Parathyroid adenoma (tissue), 2 donors: ENCODE data around the gene RTKN2.

Experiments used
- H2AFZ ChIP-seq: fragments of 300-600 bp; sonication (generic); one replicate; pipeline ENCODE4 v1.7.0; 2017; ENCODE audit warnings: antibody characterized with exemption, mild to moderate bottlenecking
- H3K27ac ChIP-seq: fragments of 300-600 bp; sonication (generic); one replicate; pipeline ENCODE4 v1.7.0; 2017
- H3K27me3 ChIP-seq: fragments of 300-600 bp; sonication (generic); one replicate; pipeline ENCODE4 v1.7.0; 2017; ENCODE audit warnings: low read length; ENCODE audit not compliant: control insufficient read depth, insufficient read depth
- H3K36me3 ChIP-seq: fragments of 300-600 bp; sonication (generic); one replicate; pipeline ENCODE4 v1.7.0; 2017; ENCODE audit warnings: low read length; ENCODE audit not compliant: control insufficient read depth, insufficient read depth
- H3K4me1 ChIP-seq: fragments of 300-600 bp; sonication (generic); one replicate; pipeline ENCODE4 v1.7.0; 2017; ENCODE audit warnings: control low read depth
- H3K4me2 ChIP-seq: fragments of 300-600 bp; sonication (generic); one replicate; pipeline ENCODE4 v1.7.0; 2017; ENCODE audit warnings: low read length
- H3K4me3 ChIP-seq: fragments of 300-600 bp; sonication (generic); one replicate; pipeline ENCODE4 v1.7.0; 2017; ENCODE audit warnings: low read depth, low read length
- H3K79me2 ChIP-seq: fragments of 300-600 bp; sonication (generic); one replicate; pipeline ENCODE4 v1.7.0; 2017; ENCODE audit warnings: control low read depth
- H3K9ac ChIP-seq: fragments of 300-600 bp; sonication (generic); one replicate; pipeline ENCODE4 v1.7.0; 2017; ENCODE audit warnings: mild to moderate bottlenecking
- H3K9me3 ChIP-seq: fragments of 300-600 bp; sonication (generic); one replicate; pipeline ENCODE4 v1.7.0; 2017; ENCODE audit warnings: low read length; ENCODE audit not compliant: control insufficient read depth
- CTCF ChIP-seq: fragments of 300-600 bp; sonication (generic); IDR thresholded peaks from one replicate; pipeline ENCODE4 v1.7.0; 2017; ENCODE audit warnings: antibody characterized with exemption, mild to moderate bottlenecking
- donor health status: primary hyperparathyroidism.

Gene RTKN2

GRCh38 chr10:62183857-62184795 is 84.5 kb downstream of the RTKN2 start:
- no peaks in the 10 kb centered on the region for H3K27me3 ChIP-seq
- no peak overlapping the region for H3K27ac ChIP-seq
- no peaks in the 10 kb centered on the region for H3K4me1 ChIP-seq
- no peak overlapping the region for H3K9ac ChIP-seq
- H3K79me2 ChIP-seq = no peaks in the 10 kb centered on the region
- TF ChIP-seq CTCF = no peak
- H3K36me3 ChIP-seq = no peaks in the 10 kb centered on the region
- no peak overlapping the region for H3K4me2 ChIP-seq
- H3K9me3 ChIP-seq = no peaks in the 10 kb centered on the region
- H3K4me3 ChIP-seq = no peak overlapping the region
- H2AFZ ChIP-seq = no peak overlapping the region

GRCh38 chr10:62183442-62183841 is 85.2 kb downstream of the RTKN2 start:
- H2AFZ ChIP-seq = no peak overlapping the region
- no peak for TF ChIP-seq CTCF
- no peaks in the 10 kb centered on the region for H3K36me3 ChIP-seq
- no peaks in the 10 kb centered on the region for H3K27me3 ChIP-seq
- no peak overlapping the region for H3K4me2 ChIP-seq
- H3K4me3 ChIP-seq = no peak overlapping the region
- no peak overlapping the region for H3K9ac ChIP-seq
- H3K27ac ChIP-seq = no peak overlapping the region
- no peaks in the 10 kb centered on the region for H3K4me1 ChIP-seq
- H3K79me2 ChIP-seq = no peaks in the 10 kb centered on the region
- H3K9me3 ChIP-seq = no peaks in the 10 kb centered on the region

GRCh38 chr10:62182595-62182994 is 86.0 kb downstream of the RTKN2 start:
- Histone ChIP-seq H3K36me3 (no peaks in the 10 kb centered on the region), H3K4me2 (no peak overlapping the region), H3K4me3 (no peak overlapping the region), H3K27ac (no peak overlapping the region), H3K9ac (no peak overlapping the region), H3K9me3 (no peaks in the 10 kb centered on the region), H3K79me2 (no peaks in the 10 kb centered on the region), H3K4me1 (no peaks in the 10 kb centered on the region), H2AFZ (no peak overlapping the region), H3K27me3 (no peaks in the 10 kb centered on the region)
- no peak for TF ChIP-seq CTCF

GRCh38 chr10:62182171-62182570 is 86.5 kb downstream of the RTKN2 start:
- no peaks in the 10 kb centered on the region for H3K9me3 ChIP-seq
- H3K9ac ChIP-seq = no peak overlapping the region
- H3K27ac ChIP-seq = no peak overlapping the region
- H2AFZ ChIP-seq = no peak overlapping the region
- no peaks in the 10 kb centered on the region for H3K4me1 ChIP-seq
- no peaks in the 10 kb centered on the region for H3K79me2 ChIP-seq
- no peak for TF ChIP-seq CTCF
- no peak overlapping the region for H3K4me3 ChIP-seq
- H3K4me2 ChIP-seq = no peak overlapping the region
- no peaks in the 10 kb centered on the region for H3K36me3 ChIP-seq
- H3K27me3 ChIP-seq = no peaks in the 10 kb centered on the region

- Histone ChIP-seq H3K36me3 (no peaks in the 10 kb centered on the region), H3K9me3 (no peaks in the 10 kb centered on the region), H3K9ac (no peak overlapping the region), H3K4me3 (no peak overlapping the region), H3K27ac (no peak overlapping the region), H2AFZ (no peak overlapping the region), H3K4me2 (no peak overlapping the region), H3K27me3 (no peaks in the 10 kb centered on the region), H3K79me2 (no peaks in the 10 kb centered on the region), H3K4me1 (no peaks in the 10 kb centered on the region)
- no peak for TF ChIP-seq CTCF
Observed at GRCh38 chr10:62180677-62181076, 88.0 kb downstream of the RTKN2 start.
